H9 (cell line): ENCODE data around the gene RAD18. TPM values are rescaled to one million over a fixed set of nuclear protein-coding genes. Genes with fewer than 3 reads are reported as not detected.

Experiments
- DNase-seq: peaks from one replicate; pipeline ENCODE4 v3.0.0-alpha.2; 2017
- H2AFZ ChIP-seq: one replicate; pipeline ENCODE4 v1.6.1; 2013; ENCODE audit warnings: mild to moderate bottlenecking, low read length, control low read depth, moderate library complexity
- H2AK5ac ChIP-seq: 2 replicates; pipeline ENCODE4 v1.6.1; 2013; ENCODE audit warnings: low read length, control low read depth, mixed read lengths; ENCODE audit not compliant: insufficient read length
- H2BK120ac ChIP-seq: one replicate; pipeline ENCODE4 v1.6.1; 2013; ENCODE audit warnings: low read depth, mild to moderate bottlenecking, low read length, control low read depth, inconsistent platforms; ENCODE audit not compliant: poor library complexity, severe bottlenecking
- H2BK12ac ChIP-seq: 2 replicates; pipeline ENCODE4 v1.6.1; 2013; ENCODE audit warnings: low read length, control low read depth, mixed read lengths, low read depth; ENCODE audit not compliant: insufficient read length
- H2BK15ac ChIP-seq: 2 replicates; pipeline ENCODE4 v1.6.1; 2013; ENCODE audit warnings: low read depth, low read length, control low read depth
- H2BK20ac ChIP-seq: one replicate; pipeline ENCODE4 v1.6.1; 2013; ENCODE audit warnings: low read depth, mild to moderate bottlenecking, low read length, control low read depth, inconsistent platforms; ENCODE audit not compliant: poor library complexity, severe bottlenecking
- H2BK5ac ChIP-seq: 2 replicates; pipeline ENCODE4 v1.6.1; 2013; ENCODE audit warnings: low read length, control low read depth, mixed read lengths; ENCODE audit not compliant: insufficient read length
- H3K14ac ChIP-seq: 2 replicates; pipeline ENCODE4 v1.6.1; 2013; ENCODE audit warnings: low read length, control low read depth; ENCODE audit not compliant: insufficient read depth
- H3K18ac ChIP-seq: 2 replicates; pipeline ENCODE4 v1.6.1; 2013; ENCODE audit warnings: low read depth, mild to moderate bottlenecking, mixed read lengths, low read length, control low read depth; ENCODE audit not compliant: insufficient read length
- H3K23ac ChIP-seq: 2 replicates; pipeline ENCODE4 v1.6.1; 2013; ENCODE audit warnings: low read length, control low read depth, mixed read lengths, low read depth; ENCODE audit not compliant: insufficient read length
- H3K23me2 ChIP-seq: 2 replicates; pipeline ENCODE4 v1.6.1; 2013; ENCODE audit warnings: low read depth, mild to moderate bottlenecking, mixed read lengths, low read length, control low read depth; ENCODE audit not compliant: insufficient read length, poor library complexity, severe bottlenecking
- H3K27ac ChIP-seq: 2 replicates; pipeline ENCODE4 v1.5.1; 2013; ENCODE audit warnings: low read length, control low read depth, mixed read lengths, low read depth; ENCODE audit not compliant: insufficient read length
- H3K27me3 ChIP-seq: 2 replicates; pipeline ENCODE4 v1.6.1; 2013; ENCODE audit warnings: low read length, control low read depth, inconsistent platforms; ENCODE audit not compliant: insufficient read depth
- H3K4ac ChIP-seq: 2 replicates; pipeline ENCODE4 v1.6.1; 2013; ENCODE audit warnings: low read depth, mild to moderate bottlenecking, control low read depth, inconsistent platforms, low read length, moderate library complexity
- H3K4me1 ChIP-seq: 2 replicates; pipeline ENCODE4 v1.6.1; 2013; ENCODE audit warnings: low read length, control low read depth, inconsistent platforms; ENCODE audit not compliant: insufficient read depth
- H3K4me2 ChIP-seq: 2 replicates; pipeline ENCODE4 v1.6.1; 2013; ENCODE audit warnings: low read length, control low read depth, mixed read lengths; ENCODE audit not compliant: insufficient read length, insufficient read depth
- H3K56ac ChIP-seq: 2 replicates; pipeline ENCODE4 v1.6.1; 2013; ENCODE audit warnings: low read depth, mild to moderate bottlenecking, mixed read lengths, low read length, control low read depth; ENCODE audit not compliant: insufficient read length
- H3K79me1 ChIP-seq: 2 replicates; pipeline ENCODE4 v1.6.1; 2013; ENCODE audit warnings: low read depth, mild to moderate bottlenecking, moderate library complexity, low read length, control low read depth, inconsistent platforms; ENCODE audit not compliant: insufficient read depth, poor library complexity, severe bottlenecking
- H3K79me2 ChIP-seq: 2 replicates; pipeline ENCODE4 v1.6.1; 2013; ENCODE audit warnings: low read length, control low read depth, inconsistent platforms; ENCODE audit not compliant: insufficient read depth
- H3K9ac ChIP-seq: 2 replicates; pipeline ENCODE4 v1.6.1; 2013; ENCODE audit warnings: low read length, control low read depth, mixed read lengths; ENCODE audit not compliant: insufficient read length; ENCODE audit errors: extremely low read depth
- H3K9me3 ChIP-seq: one replicate; pipeline ENCODE4 v1.6.1; 2013; ENCODE audit warnings: low read depth, low read length, inconsistent platforms; ENCODE audit not compliant: control insufficient read depth
- H3T11ph ChIP-seq: one replicate; pipeline ENCODE4 v1.6.1; 2013; ENCODE audit warnings: mild to moderate bottlenecking, low read length, control low read depth, inconsistent platforms
- H4K20me1 ChIP-seq: one replicate; pipeline ENCODE4 v1.6.1; 2013; ENCODE audit not compliant: control insufficient read depth, insufficient read length, insufficient read depth
- H4K5ac ChIP-seq: 2 replicates; pipeline ENCODE4 v1.6.1; 2013; ENCODE audit warnings: low read depth, mild to moderate bottlenecking, mixed read lengths, low read length, control low read depth; ENCODE audit not compliant: insufficient read length
- H4K8ac ChIP-seq: replicated peaks from 2 replicates; pipeline ENCODE4 v1.6.1; 2013; ENCODE audit warnings: low read length, control low read depth, mixed read lengths, low read depth; ENCODE audit not compliant: insufficient read length
- H4K91ac ChIP-seq: 2 replicates; pipeline ENCODE4 v1.6.1; 2013; ENCODE audit warnings: low read depth, mild to moderate bottlenecking, moderate library complexity, mixed read lengths, low read length, control low read depth; ENCODE audit not compliant: insufficient read length
- H3K27ac Mint-ChIP-seq, 3 experiments: 2 replicates in 2 of 3; 3 replicates in 1 of 3; pipeline ENCODE4 v1.8.0; 2020 to 2021; ENCODE audit warnings: mixed read lengths in 3 of 3, mild to moderate bottlenecking in 1 of 3, moderate library complexity in 1 of 3
- H3K27me3 Mint-ChIP-seq: 2 replicates; pipeline ENCODE4 v1.8.0; 2021; ENCODE audit warnings: low read depth, mild to moderate bottlenecking, moderate library complexity, mixed read lengths
- H3K36me3 Mint-ChIP-seq, 3 experiments: 2 replicates in 2 of 3; 3 replicates in 1 of 3; pipeline ENCODE4 v1.8.0; 2020 to 2021; ENCODE audit warnings: low read depth in 3 of 3, mixed read lengths in 3 of 3; ENCODE audit not compliant: insufficient read depth in 1 of 3
- H3K4me1 Mint-ChIP-seq, 2 experiments: 2 replicates each; pipeline ENCODE4 v1.8.0; 2020; ENCODE audit warnings: mixed read lengths in 2 of 2
- H3K4me3 Mint-ChIP-seq, 2 experiments: 2 replicates in 1 of 2; 3 replicates in 1 of 2; pipeline ENCODE4 v1.8.0; 2020 to 2021; ENCODE audit warnings: mild to moderate bottlenecking in 2 of 2, mixed read lengths in 2 of 2, moderate library complexity in 1 of 2
- H3K9me3 Mint-ChIP-seq, 2 experiments: 2 replicates in 1 of 2; 3 replicates in 1 of 2; pipeline ENCODE4 v1.8.0; 2020; ENCODE audit warnings: mild to moderate bottlenecking in 2 of 2, mixed read lengths in 2 of 2, moderate library complexity in 1 of 2
- CTCF ChIP-seq: fragments of 200-600 bp; sonication (generic); conservative IDR thresholded peaks from 3 replicates; pipeline ENCODE4 v1.8.0; 2021; ENCODE audit warnings: antibody characterized with exemption, mild to moderate bottlenecking
- WGBS: extraction: QIAGEN DNeasy Blood & Tissue Kit; methylation state at CpG from one replicate; pipeline ENCODE4 v1.1.7; 2013; ENCODE audit warnings: missing lambda C conversion rate, low lambda C conversion rate, mixed read lengths; ENCODE audit not compliant: insufficient read length; ENCODE audit errors: extremely low coverage; 5-methylcytosine and 5-hydroxymethylcytosine counted together
- total RNA-seq: library from RNA; stranded (reverse); gene quantifications from 2 replicates; pipeline ENCODE4 v1.2.1, GENCODE V29; 2021

RAD18 gene
- total RNA-seq, 1 experiment from 2014 or later, result 27.8 TPM

GRCh38 chr3:8868996-8869395 lies 94.3 kb downstream of the RAD18 start:
- H2BK20ac ChIP-seq, result no peak overlapping the region
- H4K91ac ChIP-seq, result no peak overlapping the region
- no peaks in the 10 kb centered on the region; the same call in 1 of the 2 replicates for H3K27me3 Mint-ChIP-seq
- no peak overlapping the region for H3K4me2 ChIP-seq
- no peak overlapping the region for H3K4me3 Mint-ChIP-seq
- H2AK5ac ChIP-seq, result no peak overlapping the region
- no peak overlapping the region for H3K9ac ChIP-seq
- H3K23me2 ChIP-seq, result no peaks in the 10 kb centered on the region
- no peak overlapping the region for H2BK15ac ChIP-seq
- H3K27me3 ChIP-seq, result no peaks in the 10 kb centered on the region
- peaks cover 13 to 22% of the 10 kb centered on the region in 2 experiments for H3K4me1 Mint-ChIP-seq
- no peak overlapping the region for H2BK5ac ChIP-seq
- DNase-seq, result no peak
- H4K5ac ChIP-seq, result no peak overlapping the region
- H3K56ac ChIP-seq, result no peak overlapping the region
- H2BK12ac ChIP-seq, result no peak overlapping the region
- no peak overlapping the region for H3K23ac ChIP-seq
- H3K27ac ChIP-seq, result no peak overlapping the region
- peaks cover 4% of the 10 kb centered on the region for H3K4me1 ChIP-seq
- peaks cover 0 to 3% (median 2%) of the 10 kb centered on the region in 3 experiments; a peak in 2 of 7 replicates for H3K36me3 Mint-ChIP-seq
- no peaks in the 10 kb centered on the region for H4K20me1 ChIP-seq
- H3T11ph ChIP-seq, result no peak overlapping the region
- no peaks in the 10 kb centered on the region for H3K79me1 ChIP-seq
- H3K79me2 ChIP-seq, result no peaks in the 10 kb centered on the region
- no peak overlapping the region for H3K4ac ChIP-seq
- no peak overlapping the region for H2BK120ac ChIP-seq
- no peak for TF ChIP-seq CTCF
- no peaks in the 10 kb centered on the region for H3K9me3 ChIP-seq
- WGBS, result no CpG with 5 or more reads among the region's 3 CpGs
- H2AFZ ChIP-seq, result no peak overlapping the region
- peak overlapping the region in 1 of 3 experiments; percentile 68; a peak in 2 of 7 replicates for H3K27ac Mint-ChIP-seq
- no peaks in the 10 kb centered on the region for H3K9me3 Mint-ChIP-seq
- H4K8ac ChIP-seq, result no peak overlapping the region
- H3K14ac ChIP-seq, result no peak overlapping the region
- H3K18ac ChIP-seq, result no peak overlapping the region
